IMR-90 (cell line): ENCODE data around the gene LEKR1. TPM values are rescaled to one million over a fixed set of nuclear protein-coding genes. Genes with fewer than 3 reads are reported as not detected.

Experiments used
- ATAC-seq: fragments of 200-7000 bp; cut with Tn5 transposase; 2 replicates; pipeline ENCODE4 v1.9.1; 2020; ENCODE audit warnings: low read depth, mild to moderate bottlenecking, moderate library complexity
- BruUV-seq: library from RNA; stranded (reverse); fragments of 400-500 nt; replicated peaks from 2 replicates; lab custom pipeline; 2021; lab: Mats Ljungman, UMichigan
- CTCF ChIA-PET: fragments of 300-600 bp; formaldehyde crosslinking; extraction: SDS; loops from one replicate; lab custom pipeline; 2021; ENCODE audit warnings: antibody characterized with exemption; lab: Yijun Ruan, JAX
- POLR2A ChIA-PET: fragments of 300-600 bp; sonication (Branson Sonifier 250); formaldehyde crosslinking; loops from one replicate; lab custom pipeline; 2022; ENCODE audit warnings: antibody characterized with exemption; ENCODE audit not compliant: unreplicated experiment; lab: Charles Lee
- DNase-seq: peaks from one replicate; pipeline ENCODE4 v3.0.0; 2013
- H2AFZ ChIP-seq: replicated peaks from 2 replicates; pipeline ENCODE3; 2013; ENCODE audit warnings: low read length, mild to moderate bottlenecking; ENCODE audit not compliant: poor library complexity
- H2AK5ac ChIP-seq: 2 replicates; pipeline ENCODE4 v1.6.1; 2013; ENCODE audit warnings: low read depth, low read length, inconsistent platforms
- H2AK9ac ChIP-seq: replicated peaks from 2 replicates; pipeline ENCODE3; 2013; ENCODE audit warnings: mild to moderate bottlenecking, low read depth, low read length, moderate library complexity; ENCODE audit not compliant: poor library complexity
- H2BK120ac ChIP-seq: 2 replicates; pipeline ENCODE4 v1.6.1; 2013; ENCODE audit warnings: low read depth, low read length, inconsistent platforms
- H2BK15ac ChIP-seq: 3 replicates; pipeline ENCODE4 v1.6.1; 2013; ENCODE audit warnings: low read depth, low read length, inconsistent platforms
- H2BK20ac ChIP-seq: 2 replicates; pipeline ENCODE4 v1.6.1; 2013; ENCODE audit warnings: low read depth, mild to moderate bottlenecking, inconsistent platforms, low read length, moderate library complexity
- H2BK5ac ChIP-seq: 2 replicates; pipeline ENCODE4 v1.6.1; 2013; ENCODE audit warnings: mild to moderate bottlenecking, low read depth, low read length, inconsistent platforms; ENCODE audit not compliant: poor library complexity, severe bottlenecking
- H3K14ac ChIP-seq: replicated peaks from 2 replicates; pipeline ENCODE4 v1.6.1; 2013; ENCODE audit warnings: low read depth, low read length, inconsistent platforms
- H3K18ac ChIP-seq: 2 replicates; pipeline ENCODE4 v1.6.1; 2013; ENCODE audit warnings: low read depth, low read length, control low read depth
- H3K23ac ChIP-seq: 2 replicates; pipeline ENCODE4 v1.6.1; 2013; ENCODE audit warnings: low read depth, low read length, inconsistent platforms
- H3K27ac ChIP-seq: 2 replicates; pipeline ENCODE4 v1.5.1; 2013; ENCODE audit warnings: mild to moderate bottlenecking, control low read depth, low read length; ENCODE audit not compliant: insufficient read depth
- H3K27me3 ChIP-seq: 2 replicates; pipeline ENCODE4 v1.6.1; 2013; ENCODE audit warnings: low read length; ENCODE audit not compliant: control insufficient read depth, insufficient read depth
- H3K36me3 ChIP-seq: 2 replicates; pipeline ENCODE4 v1.6.1; 2013; ENCODE audit warnings: low read length, mixed read lengths; ENCODE audit not compliant: control insufficient read depth, insufficient read depth
- H3K4ac ChIP-seq: 2 replicates; pipeline ENCODE4 v1.6.1; 2013; ENCODE audit warnings: low read depth, low read length, inconsistent platforms
- H3K4me1 ChIP-seq: 2 replicates; pipeline ENCODE4 v1.6.1; 2013; ENCODE audit warnings: low read length, mixed read lengths; ENCODE audit not compliant: control insufficient read depth, insufficient read depth
- H3K4me2 ChIP-seq: 2 replicates; pipeline ENCODE4 v1.6.1; 2013; ENCODE audit warnings: low read depth, mild to moderate bottlenecking, control low read depth, low read length, moderate library complexity
- H3K4me3 ChIP-seq: 2 replicates; pipeline ENCODE4 v1.5.1; 2013; ENCODE audit warnings: low read depth, mild to moderate bottlenecking, control low read depth, low read length, moderate library complexity; ENCODE audit not compliant: insufficient read depth
- H3K56ac ChIP-seq: 2 replicates; pipeline ENCODE4 v1.6.1; 2013; ENCODE audit warnings: low read length, inconsistent platforms; ENCODE audit not compliant: insufficient read depth; ENCODE audit errors: extremely low read depth
- H3K79me1 ChIP-seq, 2 experiments: 2 replicates each; pipeline ENCODE4 v1.6.1; 2013; ENCODE audit warnings: low read length in 2 of 2, inconsistent platforms in 1 of 2, low read depth in 1 of 2
- H3K9ac ChIP-seq: 2 replicates; pipeline ENCODE4 v1.6.1; 2013; ENCODE audit warnings: low read depth, low read length, control low read depth
- H3K9me1 ChIP-seq: 2 replicates; pipeline ENCODE4 v1.6.1; 2013; ENCODE audit warnings: low read length, inconsistent platforms; ENCODE audit not compliant: insufficient read depth
- H3K9me3 ChIP-seq: 2 replicates; pipeline ENCODE4 v1.6.1; 2013; ENCODE audit warnings: low read length; ENCODE audit not compliant: control insufficient read depth, insufficient read depth
- H4K20me1 ChIP-seq: 2 replicates; pipeline ENCODE4 v1.6.1; 2013; ENCODE audit warnings: low read length, inconsistent platforms; ENCODE audit not compliant: insufficient read depth
- H4K5ac ChIP-seq: 2 replicates; pipeline ENCODE4 v1.6.1; 2013; ENCODE audit warnings: mild to moderate bottlenecking, low read depth, low read length, control low read depth
- H4K8ac ChIP-seq, 2 experiments: 2 replicates each; pipeline ENCODE4 v1.6.1; 2013; ENCODE audit warnings: low read depth in 2 of 2, low read length in 2 of 2, control low read depth in 1 of 2, inconsistent platforms in 1 of 2
- H4K91ac ChIP-seq: 2 replicates; pipeline ENCODE4 v1.6.1; 2013; ENCODE audit warnings: low read depth, low read length, inconsistent platforms; ENCODE audit not compliant: insufficient read depth
- BHLHE40 ChIP-seq: fragments of 150-350 bp; IDR thresholded peaks from 2 replicates; pipeline ENCODE4 v1.6.1; 2016; ENCODE audit warnings: mild to moderate bottlenecking, low read depth, low read length
- CEBPB ChIP-seq: IDR thresholded peaks from 2 replicates; pipeline ENCODE4 v1.6.1; 2012; ENCODE audit warnings: low read depth, low read length, improper control_type of control experiment
- CHD1 ChIP-seq: IDR thresholded peaks from 2 replicates; pipeline ENCODE4 v1.6.1; 2012; ENCODE audit warnings: low read depth, low read length, improper control_type of control experiment
- CTCF ChIP-seq: conservative IDR thresholded peaks from 2 replicates; pipeline ENCODE4 v1.5.1; 2012; ENCODE audit warnings: mild to moderate bottlenecking, low read depth, low read length, improper control_type of control experiment
- ELK1 ChIP-seq: fragments of 150-350 bp; IDR thresholded peaks from 2 replicates; pipeline ENCODE4 v1.6.1; 2016; ENCODE audit warnings: low read depth, mild to moderate bottlenecking, low read length, moderate library complexity, borderline replicate concordance
- MAZ ChIP-seq: IDR thresholded peaks from 2 replicates; pipeline ENCODE4 v1.6.1; 2012; ENCODE audit warnings: low read depth, mild to moderate bottlenecking, low read length, improper control_type of control experiment, moderate library complexity, borderline replicate concordance
- MXI1 ChIP-seq: IDR thresholded peaks from 2 replicates; pipeline ENCODE4 v1.6.1; 2012; ENCODE audit warnings: low read depth, mild to moderate bottlenecking, low read length, moderate library complexity, borderline replicate concordance
- POLR2A ChIP-seq: IDR thresholded peaks from 2 replicates; pipeline ENCODE4 v1.6.1; 2012; ENCODE audit warnings: mild to moderate bottlenecking, low read depth, low read length
- RCOR1 ChIP-seq: IDR thresholded peaks from 2 replicates; pipeline ENCODE4 v1.6.1; 2012; ENCODE audit warnings: mild to moderate bottlenecking, low read length, improper control_type of control experiment; ENCODE audit not compliant: insufficient replicate concordance
- RFX5 ChIP-seq: IDR thresholded peaks from 2 replicates; pipeline ENCODE4 v1.8.0; 2012; ENCODE audit warnings: low read depth, mild to moderate bottlenecking, low read length, moderate library complexity
- SMC3 ChIP-seq: fragments of 150-350 bp; IDR thresholded peaks from 2 replicates; pipeline ENCODE4 v1.6.1; 2016; ENCODE audit warnings: low read depth, mild to moderate bottlenecking, antibody characterized with exemption, low read length, moderate library complexity
- WGBS, 2 experiments: methylation state at CpG; one replicate each; pipeline versions ENCODE4 v1.1.5 to v1.1.7; 2013; ENCODE audit warnings: missing lambda C conversion rate in 2 of 2; ENCODE audit not compliant: insufficient read length in 1 of 2; ENCODE audit errors: extremely low coverage in 2 of 2; 5-methylcytosine and 5-hydroxymethylcytosine counted together
- dilution Hi-C: fragments of 300-500 bp; cut with HindIII; formaldehyde crosslinking; loops from one replicate; pipeline ENCODE4 v1.14.3; 2018; ENCODE audit warnings: low sequenced_read_pairs; ENCODE audit not compliant: unreplicated experiment
- in situ Hi-C: fragments of 300-500 bp; cut with MboI; formaldehyde crosslinking; loops from 3 replicates; pipeline ENCODE4 v1.14.3; 2019; ENCODE audit warnings: low sequenced_read_pairs, inconsistent platforms, mixed read lengths
- intact Hi-C: fragments of 100-400 bp; cut with micrococcal nuclease; formaldehyde crosslinking; loops from 2 replicates; pipeline ENCODE4 v1.10.0; 2022
- polyA plus RNA-seq, 3 experiments: library from polyadenylated mRNA; depleted of rRNA; stranded (reverse); fragments of >200 nt; gene quantifications; 2 replicates each; pipeline ENCODE4 v1.2.3, GENCODE V29; 2012; ENCODE audit warnings: low replicate concordance in 1 of 3
- total RNA-seq: library from RNA; depleted of rRNA; stranded (reverse); fragments of >200 nt; gene quantifications from 2 replicates; pipeline ENCODE4 v1.2.3, GENCODE V29; 2012
- TF ChIP-seq, protein P1 (sequence below): fragments of 150-350 bp; IDR thresholded peaks from 2 replicates; pipeline ENCODE4 v1.6.1; 2017; ENCODE audit warnings: mild to moderate bottlenecking, antibody characterized with exemption, low read length, low read depth

Gene LEKR1
- total and polyA plus RNA-seq, 2 of the 4 experiments (the other 2 are of a cell fraction): 0.19 to 0.36 TPM

GRCh38 chr3:156859578-156859977 is 33.4 kb downstream of the LEKR1 start:
- ATAC-seq: no peak
- H3K4me1 ChIP-seq: no peaks in the 10 kb centered on the region
- DNase-seq: no peak
- no peaks in the 10 kb centered on the region for H3K27me3 ChIP-seq
- H2AK5ac ChIP-seq: no peak overlapping the region
- no peak overlapping the region for H4K8ac ChIP-seq
- intact Hi-C loops (no loop called here), in situ Hi-C loops (no loop called here), dilution Hi-C loops (no loop called here)
- H2BK15ac ChIP-seq: no peak overlapping the region
- no peak overlapping the region for H2AK9ac ChIP-seq
- no peak overlapping the region for H4K91ac ChIP-seq
- no peak overlapping the region for H4K5ac ChIP-seq
- ChIA-PET CTCF (no interaction called here), POLR2A (no interaction called here)
- H3K79me1 ChIP-seq: no peaks in the 10 kb centered on the region
- no peak overlapping the region for H2BK20ac ChIP-seq
- no peak for TF ChIP-seq CEBPB
- TF ChIP-seq SMC3: no peak
- TF ChIP-seq, protein P1, sequence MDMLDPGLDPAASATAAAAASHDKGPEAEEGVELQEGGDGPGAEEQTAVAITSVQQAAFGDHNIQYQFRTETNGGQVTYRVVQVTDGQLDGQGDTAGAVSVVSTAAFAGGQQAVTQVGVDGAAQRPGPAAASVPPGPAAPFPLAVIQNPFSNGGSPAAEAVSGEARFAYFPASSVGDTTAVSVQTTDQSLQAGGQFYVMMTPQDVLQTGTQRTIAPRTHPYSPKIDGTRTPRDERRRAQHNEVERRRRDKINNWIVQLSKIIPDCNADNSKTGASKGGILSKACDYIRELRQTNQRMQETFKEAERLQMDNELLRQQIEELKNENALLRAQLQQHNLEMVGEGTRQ: no peak
- TF ChIP-seq RCOR1: no peak
- no peak for TF ChIP-seq POLR2A
- TF ChIP-seq CHD1: no peak
- TF ChIP-seq CTCF: no peak
- no peak for TF ChIP-seq BHLHE40
- no peak for TF ChIP-seq MAZ
- no peak for TF ChIP-seq ELK1
- TF ChIP-seq MXI1: no peak
- TF ChIP-seq RFX5: no peak
- BruUV-seq: no TSS peak
- H2BK120ac ChIP-seq: no peak overlapping the region
- H3K9ac ChIP-seq: no peak overlapping the region
- no peak overlapping the region for H3K14ac ChIP-seq
- no peak overlapping the region for H3K4me3 ChIP-seq
- no peak overlapping the region for H3K4ac ChIP-seq
- H3K18ac ChIP-seq: no peak overlapping the region
- no peak overlapping the region for H3K23ac ChIP-seq
- H4K20me1 ChIP-seq: no peaks in the 10 kb centered on the region
- WGBS, 2 experiments: 83% methylated on average over 1 of the region's 4 CpGs; no CpG with 5 or more reads in 1 of the 2 experiments
- no peak overlapping the region for H2BK5ac ChIP-seq
- H3K9me1 ChIP-seq: no peaks in the 10 kb centered on the region
- H3K36me3 ChIP-seq: no peaks in the 10 kb centered on the region
- H3K27ac ChIP-seq: no peak overlapping the region
- no peak overlapping the region for H3K4me2 ChIP-seq
- no peaks in the 10 kb centered on the region for H3K9me3 ChIP-seq
- no peak overlapping the region for H2AFZ ChIP-seq
- H3K56ac ChIP-seq: no peak overlapping the region
